A673 (cell line): ENCODE measurements around the gene LSM2. TPM values are rescaled to one million over a fixed set of nuclear protein-coding genes. Genes with fewer than 3 reads are reported as not detected.

Source experiments
- BruUV-seq: library from RNA; stranded (reverse); fragments of 400-500 nt; replicated peaks from 2 replicates; lab custom pipeline; 2021; lab: Mats Ljungman, UMichigan
- CTCF ChIA-PET: fragments of 300-600 bp; sonication (Branson Sonifier 250); formaldehyde crosslinking; loops from one replicate; lab custom pipeline; 2022; ENCODE audit warnings: antibody characterized with exemption; lab: Charles Lee
- POLR2A ChIA-PET: fragments of 300-600 bp; sonication (Branson Sonifier 250); formaldehyde crosslinking; loops from one replicate; lab custom pipeline; 2022; ENCODE audit warnings: antibody characterized with exemption; ENCODE audit not compliant: low non-redundant PET; lab: Charles Lee
- DNase-seq: peaks from one replicate; pipeline ENCODE4 v3.0.0-alpha.2; 2015; ENCODE audit warnings: low spot score
- H3K27ac ChIP-seq: fragments of 200-600 bp; sonication (generic); 2 replicates; pipeline ENCODE4 v1.5.1; 2016; ENCODE audit warnings: mixed run types, low read depth, mild to moderate bottlenecking, mixed read lengths, antibody characterized with exemption, low read length; ENCODE audit not compliant: poor library complexity, severe bottlenecking
- H3K27me3 ChIP-seq: fragments of 200-600 bp; sonication (generic); replicated peaks from 2 replicates; pipeline ENCODE4 v1.6.1; 2017; ENCODE audit warnings: mixed run types, low read depth, mild to moderate bottlenecking, mixed read lengths, antibody characterized with exemption, low read length; ENCODE audit not compliant: insufficient read depth, poor library complexity
- H3K36me3 ChIP-seq: fragments of 200-600 bp; sonication (generic); 2 replicates; pipeline ENCODE4 v1.6.1; 2016; ENCODE audit warnings: mixed run types, mild to moderate bottlenecking, mixed read lengths, antibody characterized with exemption, low read length; ENCODE audit not compliant: insufficient read depth, poor library complexity, severe bottlenecking
- H3K4me1 ChIP-seq: fragments of 200-600 bp; sonication (generic); 2 replicates; pipeline ENCODE4 v1.6.1; 2017; ENCODE audit warnings: mixed run types, mild to moderate bottlenecking, mixed read lengths, antibody characterized with exemption, low read length; ENCODE audit not compliant: insufficient read depth, poor library complexity, severe bottlenecking
- H3K4me3 ChIP-seq: fragments of 200-600 bp; sonication (generic); 2 replicates; pipeline ENCODE4 v1.5.1; 2016; ENCODE audit warnings: low read depth, mixed run types, mild to moderate bottlenecking, mixed read lengths, low read length; ENCODE audit not compliant: poor library complexity, severe bottlenecking
- H3K9me3 ChIP-seq: fragments of 200-600 bp; sonication (generic); 2 replicates; pipeline ENCODE4 v1.6.1; 2016; ENCODE audit warnings: mixed run types, low read depth, mild to moderate bottlenecking, mixed read lengths, antibody characterized with exemption, low read length; ENCODE audit not compliant: poor library complexity, severe bottlenecking
- EZH2 ChIP-seq: fragments of 200-600 bp; sonication (generic); IDR thresholded peaks from 2 replicates; pipeline ENCODE4 v1.6.1; 2017; ENCODE audit warnings: borderline replicate concordance, low read depth, mild to moderate bottlenecking, mixed read lengths, antibody characterized with exemption, low read length; ENCODE audit not compliant: poor library complexity, severe bottlenecking
- intact Hi-C: fragments of 100-400 bp; cut with micrococcal nuclease; formaldehyde crosslinking; loops from one replicate; pipeline ENCODE4 v1.10.0; 2022; ENCODE audit not compliant: unreplicated experiment
- total RNA-seq: library from RNA; stranded (reverse); gene quantifications from 2 replicates; pipeline ENCODE4 v1.2.3, GENCODE V29; 2021
- TF ChIP-seq, protein P1 (sequence below): fragments of 300-800, 200-600 bp; sonication (generic); conservative IDR thresholded peaks from 2 replicates; pipeline ENCODE4 v1.5.1; 2017; ENCODE audit warnings: low read depth, mild to moderate bottlenecking, antibody characterized with exemption, low read length, moderate library complexity, mixed read lengths

LSM2 gene
- total RNA-seq, 1 experiment from 2014 or later: 99.8 TPM

GRCh38 chr6:31770860-31771259 lies 35.9 kb downstream of the LSM2 start:
- ChIA-PET CTCF (no interaction called here), POLR2A (no interaction called here)
- Histone ChIP-seq H3K36me3 (no peaks in the 10 kb centered on the region), H3K4me1 (no peaks in the 10 kb centered on the region), H3K4me3 (no peak overlapping the region), H3K27ac (no peak overlapping the region), H3K27me3 (no peaks in the 10 kb centered on the region), H3K9me3 (no peaks in the 10 kb centered on the region)
- BruUV-seq: no TSS peak
- DNase-seq: no peak
- intact Hi-C loops: no loop called here
- TF ChIP-seq, protein P1, sequence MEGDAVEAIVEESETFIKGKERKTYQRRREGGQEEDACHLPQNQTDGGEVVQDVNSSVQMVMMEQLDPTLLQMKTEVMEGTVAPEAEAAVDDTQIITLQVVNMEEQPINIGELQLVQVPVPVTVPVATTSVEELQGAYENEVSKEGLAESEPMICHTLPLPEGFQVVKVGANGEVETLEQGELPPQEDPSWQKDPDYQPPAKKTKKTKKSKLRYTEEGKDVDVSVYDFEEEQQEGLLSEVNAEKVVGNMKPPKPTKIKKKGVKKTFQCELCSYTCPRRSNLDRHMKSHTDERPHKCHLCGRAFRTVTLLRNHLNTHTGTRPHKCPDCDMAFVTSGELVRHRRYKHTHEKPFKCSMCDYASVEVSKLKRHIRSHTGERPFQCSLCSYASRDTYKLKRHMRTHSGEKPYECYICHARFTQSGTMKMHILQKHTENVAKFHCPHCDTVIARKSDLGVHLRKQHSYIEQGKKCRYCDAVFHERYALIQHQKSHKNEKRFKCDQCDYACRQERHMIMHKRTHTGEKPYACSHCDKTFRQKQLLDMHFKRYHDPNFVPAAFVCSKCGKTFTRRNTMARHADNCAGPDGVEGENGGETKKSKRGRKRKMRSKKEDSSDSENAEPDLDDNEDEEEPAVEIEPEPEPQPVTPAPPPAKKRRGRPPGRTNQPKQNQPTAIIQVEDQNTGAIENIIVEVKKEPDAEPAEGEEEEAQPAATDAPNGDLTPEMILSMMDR: no peak
- no peak for TF ChIP-seq EZH2

- no TSS peak for BruUV-seq
- ChIA-PET POLR2A (interaction anchor here (0.6 kb wide), 1 partner anchor 127 kb away, joined by 3 read pairs; no protein-coding TSS in a partner anchor), CTCF (interaction anchor here (0.6 to 1.3 kb wide), 5 partner anchors 11 to 37 kb away, joined by 3 to 12 read pairs (median 4); partner anchors contain the start of genes LSM2 and MSH5)
- H3K9me3 ChIP-seq: no peaks in the 10 kb centered on the region
- intact Hi-C loops: no loop called here
- H3K27ac ChIP-seq: no peak overlapping the region
- no peaks in the 10 kb centered on the region for H3K36me3 ChIP-seq
- no peak overlapping the region for H3K4me3 ChIP-seq
- TF ChIP-seq, protein P1: peak; percentile 79
- TF ChIP-seq EZH2: no peak
- no peaks in the 10 kb centered on the region for H3K27me3 ChIP-seq
- DNase-seq: peak; percentile 63
- no peaks in the 10 kb centered on the region for H3K4me1 ChIP-seq
Observed at GRCh38 chr6:31769684-31770371, 36.9 kb downstream of the LSM2 start.

- Histone ChIP-seq H3K4me3 (no peak overlapping the region), H3K27ac (no peak overlapping the region), H3K36me3 (peaks cover 4% of the 10 kb centered on the region), H3K9me3 (no peaks in the 10 kb centered on the region), H3K27me3 (no peaks in the 10 kb centered on the region), H3K4me1 (no peaks in the 10 kb centered on the region)
- TF ChIP-seq EZH2: no peak
- TF ChIP-seq, protein P1: no peak
- intact Hi-C loops: no loop called here
- ChIA-PET POLR2A (no interaction called here), CTCF (no interaction called here)
- no TSS peak for BruUV-seq
- DNase-seq: no peak
Observed at GRCh38 chr6:31768363-31769257, 38.2 kb downstream of the LSM2 start.
